DLD1 (cell line): Measurements from ENCODE around the gene MAP4K4.
"Not testable (repeated sequence)": the region's sequence is repeated elsewhere in the genome, so short reads cannot be mapped to it uniquely, and the experiment has no call there.

Experiments
- in situ Hi-C: cut with HindIII; loops from 2 replicates; pipeline ENCODE4 v1.10.0; 2017; ENCODE audit warnings: low sequenced_read_pairs

Gene MAP4K4

DNA sequence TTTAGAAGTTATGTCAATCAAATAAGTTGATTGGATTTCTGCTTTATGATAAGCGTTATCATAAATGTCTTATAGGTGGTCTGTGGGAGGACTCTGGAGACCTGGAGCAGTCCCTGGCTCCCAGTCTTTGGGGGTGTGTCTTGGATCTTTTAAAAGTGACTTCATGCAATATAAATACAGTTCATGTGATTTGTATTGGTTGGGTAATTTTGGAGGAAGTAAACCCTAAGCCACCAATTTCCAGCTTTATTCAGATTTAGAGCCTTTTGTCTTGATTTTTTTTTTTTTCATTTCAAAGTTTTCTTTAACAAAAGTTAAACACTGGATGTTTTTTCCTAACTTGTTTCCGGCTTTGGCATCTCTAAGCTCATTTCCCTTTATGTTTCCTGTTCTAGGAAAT is 68.8 kb downstream of the MAP4K4 start:
- in situ Hi-C loops: no loop called here

DNA sequence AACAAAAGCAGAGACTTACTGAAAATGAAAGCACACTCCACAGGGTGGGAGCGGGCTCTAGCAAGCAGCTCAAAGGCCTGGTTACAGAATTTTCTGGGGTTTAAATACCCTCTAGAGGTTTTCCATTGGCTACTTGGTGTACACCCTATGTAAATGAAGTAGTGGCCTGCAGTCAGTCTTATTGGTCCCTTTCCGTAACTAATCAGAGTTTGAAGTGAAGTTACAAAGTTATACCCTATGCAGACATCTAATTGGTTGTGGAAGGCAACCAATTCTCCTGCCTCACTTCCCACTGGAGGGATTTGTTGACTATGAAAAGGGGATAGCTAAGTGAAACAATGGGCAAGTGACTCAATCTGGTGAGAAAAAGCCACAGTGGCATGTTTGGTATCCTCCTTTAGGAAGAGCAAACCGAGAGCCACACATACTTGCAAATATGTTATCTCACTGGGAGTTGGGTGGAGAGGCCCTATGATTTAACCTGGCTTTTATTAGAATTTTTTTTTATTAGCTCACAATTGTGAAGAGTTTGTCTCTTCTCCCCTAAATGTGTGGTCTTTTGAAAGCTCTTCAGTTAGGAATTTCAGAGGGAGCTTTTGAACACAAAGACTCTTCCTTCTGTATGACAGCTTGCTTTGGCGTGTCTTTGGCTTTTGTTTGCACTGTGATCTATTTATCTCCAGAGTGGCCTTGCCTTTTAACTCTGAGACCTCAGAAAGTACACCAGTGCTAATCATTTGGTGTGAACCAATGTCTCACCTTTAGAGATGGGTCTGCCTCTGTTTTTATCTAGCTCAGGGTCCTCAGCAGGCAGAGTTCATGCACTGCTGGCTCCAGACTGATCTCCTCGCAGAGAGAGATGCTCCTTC is 69.6 kb downstream of the MAP4K4 start:
- in situ Hi-C loops: no loop called here

DNA sequence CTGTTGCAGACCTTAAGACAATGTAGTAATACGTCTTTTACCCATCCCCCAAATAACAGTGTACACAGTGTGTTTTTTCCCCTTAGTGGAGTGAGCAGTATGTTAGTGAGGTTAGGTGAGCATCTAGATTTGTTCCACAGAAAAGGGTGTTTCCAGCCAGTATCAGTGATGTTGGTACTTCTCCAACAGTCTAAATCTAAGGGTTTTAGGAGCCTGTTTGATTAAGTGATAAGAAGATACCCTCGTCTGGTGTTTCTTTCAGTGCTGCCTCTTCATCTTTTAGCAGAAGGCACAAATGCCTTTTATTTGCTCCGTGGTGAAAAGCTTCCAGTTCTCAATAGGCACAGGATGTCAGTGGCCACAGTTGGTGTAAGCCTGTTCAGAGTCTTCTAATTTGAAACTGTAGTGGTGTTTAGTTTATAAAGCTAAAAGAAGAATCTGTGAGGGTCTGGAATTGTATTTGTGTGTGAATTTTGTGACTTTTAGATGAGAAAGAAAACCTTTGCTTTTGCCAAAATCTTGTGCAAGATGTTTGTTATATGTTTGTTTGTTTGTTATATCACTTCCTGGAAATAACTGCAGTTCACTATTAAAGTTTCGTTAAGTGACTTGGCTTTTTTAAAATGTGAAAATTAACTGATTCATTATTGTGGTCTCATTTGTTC is 71.2 kb downstream of the MAP4K4 start:
- in situ Hi-C loops: no loop called here

DNA sequence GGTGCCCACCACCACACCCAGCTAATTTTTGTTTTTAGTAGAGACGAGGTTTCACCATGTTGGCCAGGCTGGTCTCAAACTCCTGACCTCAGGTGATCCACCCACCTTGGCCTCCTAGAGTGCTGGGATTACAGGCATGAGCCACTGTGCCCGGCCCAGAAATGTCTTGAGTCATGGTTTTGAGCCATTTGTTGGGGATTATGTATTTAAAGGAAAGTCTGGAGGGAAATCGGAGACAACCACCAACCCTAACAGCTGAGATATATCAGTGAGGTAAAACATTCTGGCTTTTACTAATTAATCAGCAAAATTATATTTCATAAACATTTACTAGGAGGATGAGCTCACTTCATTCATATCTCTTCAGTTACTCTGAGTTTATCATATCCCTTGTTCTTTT is 72.2 kb downstream of the MAP4K4 start:
- in situ Hi-C loops: not testable (repeated sequence)

DNA sequence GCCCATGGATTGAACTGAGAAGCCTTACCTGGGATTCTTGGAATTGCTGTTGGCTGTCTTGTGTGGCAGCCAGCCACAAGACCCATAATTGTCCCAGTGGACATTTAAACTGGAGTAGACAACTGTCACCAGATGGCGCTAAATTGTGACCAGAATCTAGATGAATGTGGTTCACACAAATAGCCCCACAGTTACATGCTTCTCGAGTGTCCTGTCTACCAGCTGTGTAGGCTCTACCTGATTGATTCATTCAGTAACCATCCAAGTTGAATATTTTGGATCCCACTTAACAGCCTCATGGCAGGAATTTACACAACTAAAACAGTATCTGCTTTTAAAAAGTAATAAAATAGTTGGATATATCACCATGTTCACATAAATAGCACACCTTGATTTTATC is 73.2 kb downstream of the MAP4K4 start:
- in situ Hi-C loops: no loop called here

DNA sequence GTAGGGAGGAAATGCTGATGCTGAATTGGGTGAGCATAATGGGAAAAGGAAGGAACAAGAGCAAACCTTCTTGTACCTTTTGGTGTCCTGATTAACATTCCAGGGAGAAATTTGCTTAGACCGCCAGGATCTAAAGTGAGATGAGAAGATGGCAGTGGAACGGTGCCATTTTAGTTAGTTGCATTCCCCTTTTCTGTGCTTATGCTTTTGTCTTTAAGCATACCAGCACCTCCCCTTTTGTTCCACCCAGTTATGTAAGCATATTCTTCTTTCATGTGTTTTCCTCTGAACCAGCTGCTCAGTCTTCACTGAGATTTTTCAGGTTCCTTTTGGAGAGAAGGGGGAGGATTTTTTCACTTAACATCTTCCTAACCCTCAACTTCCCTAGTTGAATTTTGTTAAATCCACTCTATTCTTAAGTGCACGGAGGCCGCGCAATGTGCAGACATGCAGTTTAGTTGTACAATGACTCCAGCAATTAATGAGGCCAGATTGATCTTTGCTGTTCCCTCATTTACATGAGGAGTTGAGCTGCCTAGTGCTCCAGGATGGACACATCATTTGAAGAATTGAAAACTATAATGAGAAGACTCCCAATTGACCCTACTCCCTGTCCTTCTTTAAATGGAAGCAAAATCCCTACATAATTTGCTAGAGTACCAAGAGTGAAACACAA is 73.9 kb downstream of the MAP4K4 start:
- in situ Hi-C loops: no loop called here

DNA sequence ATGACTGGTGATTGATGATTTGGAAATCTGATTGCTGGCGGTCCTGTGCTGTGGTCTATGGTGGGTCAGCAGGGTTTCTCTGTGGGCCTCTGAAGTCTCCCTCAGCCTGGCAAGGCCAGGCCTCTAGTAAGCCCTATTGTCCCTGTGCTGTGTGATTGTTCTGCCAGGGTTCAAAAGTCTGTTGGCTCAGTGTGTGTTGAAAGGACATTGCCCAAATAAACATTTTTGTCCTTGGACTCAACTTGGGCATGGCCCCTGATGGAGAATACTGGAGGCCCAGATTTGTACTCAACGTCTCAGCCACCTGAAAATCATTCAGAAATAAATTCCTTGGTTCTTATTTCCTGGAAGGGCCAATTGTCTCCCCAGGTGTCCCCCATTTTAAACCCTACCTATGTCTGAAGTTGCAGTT is 74.4 kb downstream of the MAP4K4 start:
- in situ Hi-C loops: no loop called here

DNA sequence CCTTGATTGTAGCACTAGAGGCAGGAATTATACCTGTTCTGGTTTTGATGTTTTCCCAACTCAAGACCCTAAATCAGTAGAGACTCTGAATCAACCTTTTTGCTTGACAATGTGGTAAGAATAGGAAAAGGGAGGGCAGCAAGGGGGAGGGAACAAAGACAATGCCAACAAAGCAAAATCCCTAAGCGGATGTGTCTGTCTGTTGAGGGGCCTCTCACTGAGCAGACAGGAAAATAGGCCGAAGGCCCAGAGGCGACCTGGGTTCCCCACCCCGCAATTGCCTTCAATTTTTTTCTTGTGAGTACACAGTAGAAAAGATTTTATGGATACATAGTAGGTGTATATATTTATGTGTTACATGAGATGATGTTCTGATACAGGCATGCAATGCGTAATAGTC is 75.6 kb downstream of the MAP4K4 start:
- in situ Hi-C loops: no loop called here

DNA sequence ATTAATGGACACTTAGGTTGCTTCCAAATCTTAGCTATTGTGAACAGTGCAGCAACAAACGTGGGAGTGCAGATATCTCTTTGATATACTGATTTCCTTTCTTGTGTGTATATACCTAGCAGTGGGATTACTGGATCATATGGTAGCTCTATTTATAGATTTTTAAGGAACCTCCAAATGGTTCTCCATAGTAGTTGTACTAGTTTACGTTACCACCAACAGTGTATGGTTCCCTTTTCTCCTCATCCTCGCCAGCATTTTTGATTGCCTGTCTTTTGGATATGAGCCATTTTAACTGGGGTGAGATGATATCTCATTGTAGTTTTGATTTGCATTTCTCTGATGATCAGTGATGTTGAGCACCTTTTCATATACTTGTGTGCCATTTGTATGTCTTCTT is 76.5 kb downstream of the MAP4K4 start:
- in situ Hi-C loops: not testable (repeated sequence)

DNA sequence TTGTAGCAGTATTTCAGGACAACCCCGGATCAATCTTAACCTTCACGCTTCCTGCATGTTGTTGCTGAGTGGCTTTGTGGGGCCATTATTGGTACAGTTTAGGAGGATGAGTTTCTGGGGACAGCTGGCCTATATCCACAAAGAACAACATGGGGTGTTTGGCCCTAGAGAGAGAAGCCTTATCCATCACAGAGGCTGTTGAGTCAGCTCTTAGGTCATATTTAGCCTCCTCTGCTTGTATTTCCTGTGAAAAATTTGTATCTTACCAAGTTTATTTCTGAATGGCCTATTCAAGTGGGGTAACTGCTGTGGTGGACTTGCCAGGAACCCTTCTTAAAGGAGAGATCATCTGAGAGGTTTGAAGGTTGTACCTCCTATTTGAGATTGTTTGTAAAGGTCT is 77.6 kb downstream of the MAP4K4 start:
- in situ Hi-C loops: no loop called here

DNA sequence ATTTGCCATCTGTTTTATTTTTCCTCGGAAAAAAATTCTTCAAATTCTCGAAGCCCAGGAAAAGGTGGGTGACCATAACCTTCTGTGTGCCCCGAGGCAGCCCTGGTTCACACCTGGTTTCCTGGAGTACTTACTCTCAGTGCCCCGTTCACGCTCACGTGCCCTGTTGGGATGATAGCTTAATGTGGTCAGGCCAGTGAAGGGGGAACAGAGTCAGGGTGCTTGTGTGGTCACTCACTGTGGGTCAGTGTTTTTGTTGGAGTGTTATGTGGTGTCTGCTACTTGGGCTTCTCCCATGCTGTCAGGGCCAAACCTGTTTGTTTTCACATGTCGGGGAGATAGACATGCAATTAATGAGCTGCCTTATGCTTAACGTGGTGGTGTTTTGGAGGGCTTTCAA is 78.1 kb downstream of the MAP4K4 start:
- in situ Hi-C loops: no loop called here

DNA sequence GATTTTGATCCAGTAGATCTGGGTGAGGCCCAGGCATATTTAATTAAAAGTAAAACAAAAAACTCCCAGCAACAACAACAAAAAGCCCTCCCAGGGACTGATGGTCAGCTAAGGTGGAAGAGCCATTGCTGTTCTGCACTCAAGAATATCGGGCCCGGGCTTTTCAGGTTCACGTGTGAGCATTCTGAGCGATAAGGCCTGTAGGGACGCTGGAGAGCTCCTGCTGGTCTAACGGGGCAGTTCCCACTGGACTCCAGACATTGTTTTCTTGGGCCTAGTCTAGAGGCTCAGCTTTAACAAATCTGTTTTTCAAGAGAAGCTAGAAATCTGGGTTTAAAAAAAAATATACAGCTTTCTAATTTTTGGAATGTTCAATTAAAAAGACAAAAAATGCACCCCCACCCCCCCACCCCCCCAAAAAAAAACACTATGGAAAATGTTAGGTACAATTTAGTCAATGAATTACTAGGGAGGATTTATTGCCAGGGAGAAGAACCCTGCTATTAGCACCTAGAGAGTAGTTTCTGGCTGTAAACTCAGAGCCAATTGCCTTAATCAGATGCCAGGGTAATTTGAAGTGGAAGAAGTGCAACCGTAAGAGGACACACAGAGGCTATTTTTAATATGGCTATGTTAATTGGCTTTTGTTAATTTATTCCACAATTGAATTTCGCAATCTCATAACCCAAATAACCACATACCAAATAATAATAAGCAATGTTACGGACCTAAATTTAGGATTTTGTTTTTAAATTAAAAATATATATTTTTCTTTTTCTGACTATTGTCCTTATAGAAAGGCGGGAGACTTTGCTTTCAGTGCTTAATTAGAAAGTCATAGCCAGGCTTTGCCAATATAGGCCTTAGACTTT is 78.9 kb downstream of the MAP4K4 start:
- in situ Hi-C loops: no loop called here

DNA sequence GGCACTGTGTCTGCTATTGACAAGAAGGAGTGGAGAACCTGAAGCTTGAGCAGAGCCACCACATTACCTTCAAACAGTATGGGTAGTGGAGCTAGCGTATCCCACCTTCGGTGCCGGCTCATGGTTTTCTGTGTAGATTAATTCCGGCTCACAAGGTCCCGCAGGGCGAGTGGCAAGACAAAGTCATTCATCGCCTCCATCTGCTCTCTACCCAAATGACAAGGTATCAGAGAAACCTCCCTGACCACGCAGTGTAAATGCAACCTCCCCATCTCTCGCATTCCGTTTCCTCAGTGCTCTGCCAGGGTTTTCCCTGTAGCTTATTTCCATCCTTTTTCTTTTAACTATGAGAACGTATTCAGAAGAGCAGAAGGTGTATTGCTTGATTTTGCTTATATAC is 79.8 kb downstream of the MAP4K4 start:
- in situ Hi-C loops: no loop called here

DNA sequence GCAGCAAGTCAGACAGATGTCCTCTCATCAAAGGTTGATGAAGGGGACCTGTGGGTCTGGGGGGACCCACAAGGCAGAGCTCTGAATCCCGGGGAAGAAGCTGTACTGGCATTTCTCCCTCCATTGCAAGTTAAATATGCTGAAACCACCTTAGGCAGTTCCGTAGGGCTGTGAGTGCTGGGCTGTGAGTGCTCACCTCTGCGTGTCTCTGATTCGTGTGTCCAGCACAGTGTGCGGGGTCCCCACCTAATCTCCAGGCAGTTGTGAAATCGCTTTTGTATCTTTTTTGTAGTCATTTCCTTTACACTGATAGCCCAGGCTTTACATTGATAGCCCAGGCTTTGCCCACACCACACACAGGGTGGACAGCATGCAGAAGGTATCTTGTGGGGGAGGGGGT is 80.6 kb downstream of the MAP4K4 start:
- in situ Hi-C loops: no loop called here

DNA sequence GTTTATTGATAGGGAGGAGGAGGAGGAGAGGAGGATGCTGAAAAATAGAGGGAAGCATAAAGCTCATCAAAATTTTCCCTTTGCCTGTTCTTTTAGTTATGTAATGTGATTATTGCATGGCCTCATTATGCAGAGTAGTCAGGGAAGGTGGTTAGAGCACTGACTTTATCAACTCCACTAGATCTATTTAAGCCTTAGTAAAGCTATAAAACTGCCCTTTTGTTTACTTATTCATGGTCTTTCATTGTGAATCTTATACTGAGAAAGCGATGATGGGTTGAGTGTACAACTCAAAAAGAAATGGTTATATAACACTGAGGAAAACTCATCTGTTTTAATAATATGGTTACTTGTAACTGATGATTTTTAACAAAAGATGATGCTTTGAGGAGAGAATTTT is 81.7 kb downstream of the MAP4K4 start:
- in situ Hi-C loops: no loop called here

DNA sequence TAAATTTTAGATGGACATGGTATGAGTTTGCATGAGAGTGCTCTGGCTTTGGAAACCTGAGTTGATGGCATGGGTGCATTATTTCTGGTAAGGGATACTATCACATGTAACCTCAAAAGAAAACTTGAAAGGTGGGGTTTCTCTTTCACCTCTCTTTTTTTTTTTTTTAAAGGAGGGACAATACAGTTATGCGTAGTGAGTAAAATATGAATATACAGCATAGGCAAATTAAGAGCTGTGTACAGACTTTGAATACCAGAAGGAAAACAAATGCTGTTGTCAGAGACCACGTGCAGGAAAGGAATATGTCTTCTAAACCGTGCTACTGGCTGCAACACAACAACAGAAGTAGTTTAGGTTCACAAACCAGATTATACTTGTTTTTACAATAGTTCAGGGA is 82.1 kb downstream of the MAP4K4 start:
- in situ Hi-C loops: no loop called here

DNA sequence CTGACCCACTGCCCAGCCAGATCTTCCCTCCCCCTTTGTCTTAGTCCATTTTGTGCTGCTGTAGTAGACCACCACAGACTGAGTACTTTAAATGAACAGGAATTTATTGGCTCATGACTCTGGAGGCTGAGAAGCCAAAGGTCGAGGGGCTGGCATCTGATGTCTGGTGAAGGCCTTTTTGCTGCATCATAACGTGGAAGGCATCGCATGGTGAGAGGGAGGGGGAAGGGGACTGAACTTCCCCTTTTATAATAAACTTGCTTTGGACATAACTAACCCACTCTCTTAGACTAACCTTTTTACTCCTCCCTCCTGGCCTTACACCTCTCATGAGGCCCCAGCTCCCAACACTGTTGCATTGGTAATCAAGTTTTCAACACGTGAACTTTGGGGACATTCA is 83.8 kb downstream of the MAP4K4 start:
- in situ Hi-C loops: no loop called here

DNA sequence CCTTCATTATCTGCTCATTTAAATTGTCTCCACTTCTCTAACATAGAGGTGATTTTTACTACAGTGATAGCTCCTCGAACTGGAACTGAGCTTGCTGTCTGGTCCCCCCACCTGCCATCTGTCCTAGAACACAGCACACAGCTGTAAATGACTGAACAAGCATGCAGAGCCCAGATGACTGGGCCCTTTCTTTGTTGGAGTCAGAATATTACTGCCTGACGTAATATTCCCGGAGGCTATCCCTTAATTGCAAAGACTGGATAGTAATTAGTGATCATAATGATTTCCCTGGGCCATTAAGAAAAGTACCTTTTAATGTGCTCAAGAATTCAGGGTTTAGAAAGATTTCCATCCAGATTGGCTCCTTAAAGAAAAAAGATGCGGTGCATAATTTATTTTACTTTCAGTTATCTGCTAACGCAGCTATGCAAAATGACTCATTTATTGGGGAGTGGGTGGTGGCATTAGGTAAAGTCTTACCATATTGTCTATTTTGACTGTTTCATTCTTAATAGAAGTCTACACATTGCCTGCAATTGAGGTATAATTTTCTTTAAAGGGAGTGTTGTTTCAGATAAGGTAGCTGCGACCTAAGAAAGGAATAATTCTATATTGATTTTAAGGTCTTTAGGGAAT is 84.4 kb downstream of the MAP4K4 start:
- in situ Hi-C loops: no loop called here

DNA sequence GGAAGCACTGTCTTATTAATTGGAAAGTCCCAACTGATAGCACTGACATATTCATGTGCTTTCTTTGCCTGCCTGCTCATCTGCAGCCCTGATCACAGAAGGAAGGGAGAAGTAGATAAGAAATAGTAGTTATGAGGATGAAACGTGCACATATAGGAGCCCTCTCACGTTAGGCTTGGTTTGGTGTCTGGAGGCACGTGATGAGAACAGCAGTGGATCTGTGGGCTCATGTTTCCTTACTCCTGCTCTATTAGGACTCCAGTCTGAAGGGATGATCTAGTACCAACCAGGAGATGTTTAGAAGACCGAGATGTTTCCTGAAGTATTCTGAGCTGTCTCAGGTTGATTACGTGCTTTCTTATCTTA is 84.9 kb downstream of the MAP4K4 start:
- in situ Hi-C loops: no loop called here

DNA sequence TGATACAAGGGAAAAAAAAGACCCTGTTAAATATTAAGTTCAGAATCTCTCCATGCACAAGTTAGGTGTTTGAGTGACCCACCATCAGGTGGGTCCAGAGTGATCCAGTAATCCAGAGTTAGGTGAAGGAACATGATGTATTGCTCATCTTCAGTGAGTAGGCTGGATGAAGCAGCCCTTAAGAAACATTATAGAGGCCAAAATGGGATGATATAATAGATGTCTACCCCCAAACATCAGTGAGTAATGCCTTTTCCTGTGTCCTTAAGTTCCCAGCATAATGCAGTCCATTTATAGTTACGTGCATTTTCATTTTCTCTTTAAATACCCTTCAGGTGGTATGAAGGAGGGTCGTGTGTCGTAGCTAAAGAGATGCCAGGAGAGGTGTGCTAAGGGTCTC is 89.6 kb downstream of the MAP4K4 start:
- in situ Hi-C loops: no loop called here

DNA sequence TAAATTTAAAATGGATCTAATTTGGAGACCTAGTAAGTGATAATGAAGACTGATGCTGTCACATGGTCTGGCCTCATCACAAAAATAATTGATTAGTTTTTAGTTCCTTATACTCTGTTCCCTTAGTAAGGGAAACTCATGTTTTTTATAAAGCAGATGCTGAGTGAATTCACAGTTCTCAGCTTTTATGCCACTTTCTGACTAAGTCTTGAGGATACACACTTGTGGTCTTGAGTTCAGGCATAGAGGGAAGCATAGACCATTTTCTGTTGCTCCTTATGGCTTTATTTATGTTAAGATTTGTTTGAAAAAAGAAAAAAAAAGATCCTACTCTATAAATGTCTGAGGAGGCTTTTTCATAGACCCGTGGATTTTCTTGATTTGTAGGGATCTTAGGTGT is 91.1 kb downstream of the MAP4K4 start:
- in situ Hi-C loops: no loop called here
